IMR-90 (cell line): ENCODE measurements around the gene RYK. TPM values are rescaled to one million over a fixed set of nuclear protein-coding genes. Genes with fewer than 3 reads are reported as not detected.

ENCODE experiments used
- ATAC-seq: fragments of 200-7000 bp; cut with Tn5 transposase; 2 replicates; pipeline ENCODE4 v1.9.1; 2020; ENCODE audit warnings: low read depth, mild to moderate bottlenecking, moderate library complexity
- BruUV-seq: library from RNA; stranded (reverse); fragments of 400-500 nt; replicated peaks from 2 replicates; lab custom pipeline; 2021; lab: Mats Ljungman, UMichigan
- CTCF ChIA-PET: fragments of 300-600 bp; formaldehyde crosslinking; extraction: SDS; loops from one replicate; lab custom pipeline; 2021; ENCODE audit warnings: antibody characterized with exemption; lab: Yijun Ruan, JAX
- POLR2A ChIA-PET: fragments of 300-600 bp; sonication (Branson Sonifier 250); formaldehyde crosslinking; loops from one replicate; lab custom pipeline; 2022; ENCODE audit warnings: antibody characterized with exemption; ENCODE audit not compliant: unreplicated experiment; lab: Charles Lee
- DNase-seq: peaks from one replicate; pipeline ENCODE4 v3.0.0; 2013
- H2AFZ ChIP-seq: replicated peaks from 2 replicates; pipeline ENCODE3; 2013; ENCODE audit warnings: low read length, mild to moderate bottlenecking; ENCODE audit not compliant: poor library complexity
- H2AK5ac ChIP-seq: 2 replicates; pipeline ENCODE4 v1.6.1; 2013; ENCODE audit warnings: low read depth, low read length, inconsistent platforms
- H2AK9ac ChIP-seq: replicated peaks from 2 replicates; pipeline ENCODE3; 2013; ENCODE audit warnings: mild to moderate bottlenecking, low read depth, low read length, moderate library complexity; ENCODE audit not compliant: poor library complexity
- H2BK120ac ChIP-seq: 2 replicates; pipeline ENCODE4 v1.6.1; 2013; ENCODE audit warnings: low read depth, low read length, inconsistent platforms
- H2BK15ac ChIP-seq: 3 replicates; pipeline ENCODE4 v1.6.1; 2013; ENCODE audit warnings: low read depth, low read length, inconsistent platforms
- H2BK20ac ChIP-seq: 2 replicates; pipeline ENCODE4 v1.6.1; 2013; ENCODE audit warnings: low read depth, mild to moderate bottlenecking, inconsistent platforms, low read length, moderate library complexity
- H2BK5ac ChIP-seq: 2 replicates; pipeline ENCODE4 v1.6.1; 2013; ENCODE audit warnings: mild to moderate bottlenecking, low read depth, low read length, inconsistent platforms; ENCODE audit not compliant: poor library complexity, severe bottlenecking
- H3K14ac ChIP-seq: replicated peaks from 2 replicates; pipeline ENCODE4 v1.6.1; 2013; ENCODE audit warnings: low read depth, low read length, inconsistent platforms
- H3K18ac ChIP-seq: 2 replicates; pipeline ENCODE4 v1.6.1; 2013; ENCODE audit warnings: low read depth, low read length, control low read depth
- H3K23ac ChIP-seq: 2 replicates; pipeline ENCODE4 v1.6.1; 2013; ENCODE audit warnings: low read depth, low read length, inconsistent platforms
- H3K27ac ChIP-seq: 2 replicates; pipeline ENCODE4 v1.5.1; 2013; ENCODE audit warnings: mild to moderate bottlenecking, control low read depth, low read length; ENCODE audit not compliant: insufficient read depth
- H3K27me3 ChIP-seq: 2 replicates; pipeline ENCODE4 v1.6.1; 2013; ENCODE audit warnings: low read length; ENCODE audit not compliant: control insufficient read depth, insufficient read depth
- H3K36me3 ChIP-seq: 2 replicates; pipeline ENCODE4 v1.6.1; 2013; ENCODE audit warnings: low read length, mixed read lengths; ENCODE audit not compliant: control insufficient read depth, insufficient read depth
- H3K4ac ChIP-seq: 2 replicates; pipeline ENCODE4 v1.6.1; 2013; ENCODE audit warnings: low read depth, low read length, inconsistent platforms
- H3K4me1 ChIP-seq: 2 replicates; pipeline ENCODE4 v1.6.1; 2013; ENCODE audit warnings: low read length, mixed read lengths; ENCODE audit not compliant: control insufficient read depth, insufficient read depth
- H3K4me2 ChIP-seq: 2 replicates; pipeline ENCODE4 v1.6.1; 2013; ENCODE audit warnings: low read depth, mild to moderate bottlenecking, control low read depth, low read length, moderate library complexity
- H3K4me3 ChIP-seq: 2 replicates; pipeline ENCODE4 v1.5.1; 2013; ENCODE audit warnings: low read depth, mild to moderate bottlenecking, control low read depth, low read length, moderate library complexity; ENCODE audit not compliant: insufficient read depth
- H3K56ac ChIP-seq: 2 replicates; pipeline ENCODE4 v1.6.1; 2013; ENCODE audit warnings: low read length, inconsistent platforms; ENCODE audit not compliant: insufficient read depth; ENCODE audit errors: extremely low read depth
- H3K79me1 ChIP-seq, 2 experiments: 2 replicates each; pipeline ENCODE4 v1.6.1; 2013; ENCODE audit warnings: low read length in 2 of 2, inconsistent platforms in 1 of 2, low read depth in 1 of 2
- H3K9ac ChIP-seq: 2 replicates; pipeline ENCODE4 v1.6.1; 2013; ENCODE audit warnings: low read depth, low read length, control low read depth
- H3K9me1 ChIP-seq: 2 replicates; pipeline ENCODE4 v1.6.1; 2013; ENCODE audit warnings: low read length, inconsistent platforms; ENCODE audit not compliant: insufficient read depth
- H3K9me3 ChIP-seq: 2 replicates; pipeline ENCODE4 v1.6.1; 2013; ENCODE audit warnings: low read length; ENCODE audit not compliant: control insufficient read depth, insufficient read depth
- H4K20me1 ChIP-seq: 2 replicates; pipeline ENCODE4 v1.6.1; 2013; ENCODE audit warnings: low read length, inconsistent platforms; ENCODE audit not compliant: insufficient read depth
- H4K5ac ChIP-seq: 2 replicates; pipeline ENCODE4 v1.6.1; 2013; ENCODE audit warnings: mild to moderate bottlenecking, low read depth, low read length, control low read depth
- H4K8ac ChIP-seq, 2 experiments: 2 replicates each; pipeline ENCODE4 v1.6.1; 2013; ENCODE audit warnings: low read depth in 2 of 2, low read length in 2 of 2, control low read depth in 1 of 2, inconsistent platforms in 1 of 2
- H4K91ac ChIP-seq: 2 replicates; pipeline ENCODE4 v1.6.1; 2013; ENCODE audit warnings: low read depth, low read length, inconsistent platforms; ENCODE audit not compliant: insufficient read depth
- BHLHE40 ChIP-seq: fragments of 150-350 bp; IDR thresholded peaks from 2 replicates; pipeline ENCODE4 v1.6.1; 2016; ENCODE audit warnings: mild to moderate bottlenecking, low read depth, low read length
- CEBPB ChIP-seq: IDR thresholded peaks from 2 replicates; pipeline ENCODE4 v1.6.1; 2012; ENCODE audit warnings: low read depth, low read length, improper control_type of control experiment
- CHD1 ChIP-seq: IDR thresholded peaks from 2 replicates; pipeline ENCODE4 v1.6.1; 2012; ENCODE audit warnings: low read depth, low read length, improper control_type of control experiment
- ELK1 ChIP-seq: fragments of 150-350 bp; IDR thresholded peaks from 2 replicates; pipeline ENCODE4 v1.6.1; 2016; ENCODE audit warnings: low read depth, mild to moderate bottlenecking, low read length, moderate library complexity, borderline replicate concordance
- MAFK ChIP-seq: IDR thresholded peaks from 2 replicates; pipeline ENCODE4 v1.6.1; 2012; ENCODE audit warnings: low read depth, low read length, improper control_type of control experiment
- MAZ ChIP-seq: IDR thresholded peaks from 2 replicates; pipeline ENCODE4 v1.6.1; 2012; ENCODE audit warnings: low read depth, mild to moderate bottlenecking, low read length, improper control_type of control experiment, moderate library complexity, borderline replicate concordance
- MXI1 ChIP-seq: IDR thresholded peaks from 2 replicates; pipeline ENCODE4 v1.6.1; 2012; ENCODE audit warnings: low read depth, mild to moderate bottlenecking, low read length, moderate library complexity, borderline replicate concordance
- NFE2L2 ChIP-seq: fragments of 150-350 bp; IDR thresholded peaks from 2 replicates; pipeline ENCODE4 v1.6.1; 2016; ENCODE audit warnings: low read depth, mild to moderate bottlenecking, low read length
- POLR2A ChIP-seq: IDR thresholded peaks from 2 replicates; pipeline ENCODE4 v1.6.1; 2012; ENCODE audit warnings: mild to moderate bottlenecking, low read depth, low read length
- RAD21 ChIP-seq: IDR thresholded peaks from 2 replicates; pipeline ENCODE4 v1.6.1; 2012; ENCODE audit warnings: low read length, improper control_type of control experiment
- RCOR1 ChIP-seq: IDR thresholded peaks from 2 replicates; pipeline ENCODE4 v1.6.1; 2012; ENCODE audit warnings: mild to moderate bottlenecking, low read length, improper control_type of control experiment; ENCODE audit not compliant: insufficient replicate concordance
- RFX5 ChIP-seq: IDR thresholded peaks from 2 replicates; pipeline ENCODE4 v1.8.0; 2012; ENCODE audit warnings: low read depth, mild to moderate bottlenecking, low read length, moderate library complexity
- SMC3 ChIP-seq: fragments of 150-350 bp; IDR thresholded peaks from 2 replicates; pipeline ENCODE4 v1.6.1; 2016; ENCODE audit warnings: low read depth, mild to moderate bottlenecking, antibody characterized with exemption, low read length, moderate library complexity
- USF2 ChIP-seq: fragments of 150-350 bp; IDR thresholded peaks from 2 replicates; pipeline ENCODE4 v1.6.1; 2017; ENCODE audit warnings: mild to moderate bottlenecking, antibody characterized with exemption, low read length, low read depth
- WGBS, 2 experiments: methylation state at CpG; one replicate each; pipeline versions ENCODE4 v1.1.5 to v1.1.7; 2013; ENCODE audit warnings: missing lambda C conversion rate in 2 of 2; ENCODE audit not compliant: insufficient read length in 1 of 2; ENCODE audit errors: extremely low coverage in 2 of 2; 5-methylcytosine and 5-hydroxymethylcytosine counted together
- dilution Hi-C: fragments of 300-500 bp; cut with HindIII; formaldehyde crosslinking; loops from one replicate; pipeline ENCODE4 v1.14.3; 2018; ENCODE audit warnings: low sequenced_read_pairs; ENCODE audit not compliant: unreplicated experiment
- in situ Hi-C: fragments of 300-500 bp; cut with MboI; formaldehyde crosslinking; loops from 3 replicates; pipeline ENCODE4 v1.14.3; 2019; ENCODE audit warnings: low sequenced_read_pairs, inconsistent platforms, mixed read lengths
- intact Hi-C: fragments of 100-400 bp; cut with micrococcal nuclease; formaldehyde crosslinking; loops from 2 replicates; pipeline ENCODE4 v1.10.0; 2022
- polyA plus RNA-seq, 3 experiments: library from polyadenylated mRNA; depleted of rRNA; stranded (reverse); fragments of >200 nt; gene quantifications; 2 replicates each; pipeline ENCODE4 v1.2.3, GENCODE V29; 2012; ENCODE audit warnings: low replicate concordance in 1 of 3
- total RNA-seq: library from RNA; depleted of rRNA; stranded (reverse); fragments of >200 nt; gene quantifications from 2 replicates; pipeline ENCODE4 v1.2.3, GENCODE V29; 2012

The RYK gene
- total and polyA plus RNA-seq, 2 of the 4 experiments (the other 2 are of a cell fraction): 42.4 to 106 TPM

GRCh38 chr3:134267996-134268395 lies 17.3 kb upstream of the RYK start:
- H4K91ac ChIP-seq: no peak overlapping the region
- intact Hi-C loops (no loop called here), dilution Hi-C loops (no loop called here), in situ Hi-C loops (no loop called here)
- H4K5ac ChIP-seq: no peak overlapping the region
- no peaks in the 10 kb centered on the region for H3K79me1 ChIP-seq
- no peak overlapping the region for H3K27ac ChIP-seq
- no peak overlapping the region for H2BK120ac ChIP-seq
- H2AK9ac ChIP-seq: no peak overlapping the region
- H3K4me1 ChIP-seq: no peaks in the 10 kb centered on the region
- BruUV-seq: no TSS peak
- TF ChIP-seq RAD21 (no peak), POLR2A (no peak), MXI1 (no peak), ELK1 (no peak), CHD1 (no peak), BHLHE40 (no peak), RFX5 (no peak), USF2 (no peak), CEBPB (no peak), SMC3 (no peak), RCOR1 (no peak), MAZ (no peak), NFE2L2 (no peak), MAFK (no peak)
- DNase-seq (no peak), ATAC-seq (no peak)
- H3K9me3 ChIP-seq: peaks cover 2% of the 10 kb centered on the region; the same call in 1 of the 2 replicates
- H2AK5ac ChIP-seq: no peak overlapping the region
- CTCF ChIA-PET: no interaction called here
- WGBS, 2 experiments: 100% methylated on average over 1 of the region's 1 CpG; no CpG with 5 or more reads in 1 of the 2 experiments
- no peak overlapping the region for H2BK15ac ChIP-seq
- peaks cover 4% of the 10 kb centered on the region; the same call in 1 of the 2 replicates for H3K27me3 ChIP-seq
- no peak overlapping the region for H3K4me2 ChIP-seq
- no peak overlapping the region for H3K14ac ChIP-seq
- H3K56ac ChIP-seq: no peak overlapping the region
- POLR2A ChIA-PET: no interaction called here
- H3K4me3 ChIP-seq: no peak overlapping the region
- H3K36me3 ChIP-seq: no peaks in the 10 kb centered on the region
- H3K9me1 ChIP-seq: no peaks in the 10 kb centered on the region
- no peak overlapping the region for H2AFZ ChIP-seq
- H4K8ac ChIP-seq: no peak overlapping the region
- no peak overlapping the region for H3K4ac ChIP-seq
- no peak overlapping the region for H3K23ac ChIP-seq
- H4K20me1 ChIP-seq: no peaks in the 10 kb centered on the region
- H2BK20ac ChIP-seq: no peak overlapping the region
- H2BK5ac ChIP-seq: no peak overlapping the region
- H3K9ac ChIP-seq: no peak overlapping the region
- H3K18ac ChIP-seq: no peak overlapping the region
